Smooth muscle cell (in vitro differentiated cells): ENCODE measurements around the gene NDOR1. TPM values are rescaled to one million over a fixed set of nuclear protein-coding genes. Genes with fewer than 3 reads are reported as not detected.

ENCODE experiments used
- DNase-seq: peaks from one replicate; lab custom pipeline; 2025; ENCODE audit not compliant: unreplicated experiment; lab: John Stamatoyannopoulos, UW
- H2AFZ ChIP-seq: fragments of 200-600 bp; sonication (generic); 2 replicates; pipeline ENCODE4 v1.6.0; 2016; ENCODE audit warnings: antibody characterized with exemption, low read depth, mild to moderate bottlenecking
- H3F3A ChIP-seq: fragments of 200-600 bp; sonication (generic); 2 replicates; pipeline ENCODE4 v1.6.0; 2017; ENCODE audit warnings: antibody characterized with exemption, low read depth
- H3K27ac ChIP-seq: fragments of 200-600 bp; sonication (generic); 2 replicates; pipeline ENCODE4 v1.5.1; 2016; ENCODE audit warnings: low read depth, mild to moderate bottlenecking
- H3K27me3 ChIP-seq: fragments of 200-600 bp; sonication (generic); 2 replicates; pipeline ENCODE4 v1.6.1; 2016; ENCODE audit warnings: low read depth, mild to moderate bottlenecking
- H3K36me3 ChIP-seq: fragments of 200-600 bp; sonication (generic); 2 replicates; pipeline ENCODE4 v1.5.1; 2016; ENCODE audit warnings: low read depth
- H3K4me1 ChIP-seq: fragments of 200-600 bp; sonication (generic); 2 replicates; pipeline ENCODE4 v1.5.1; 2016; ENCODE audit warnings: low read depth
- H3K4me2 ChIP-seq: fragments of 200-600 bp; sonication (generic); 2 replicates; pipeline ENCODE4 v1.6.0; 2016; ENCODE audit warnings: mild to moderate bottlenecking
- H3K4me3 ChIP-seq: fragments of 200-600 bp; sonication (generic); 2 replicates; pipeline ENCODE4 v1.5.1; 2016; ENCODE audit warnings: mild to moderate bottlenecking
- H3K79me2 ChIP-seq: fragments of 200-600 bp; sonication (generic); 2 replicates; pipeline ENCODE4 v1.6.0; 2016; ENCODE audit warnings: low read depth, mild to moderate bottlenecking
- H3K9ac ChIP-seq: fragments of 200-600 bp; sonication (generic); 2 replicates; pipeline ENCODE4 v1.6.0; 2016; ENCODE audit warnings: low read depth
- H3K9me3 ChIP-seq: fragments of 200-600 bp; sonication (generic); replicated peaks from 2 replicates; pipeline ENCODE4 v1.5.1; 2016; ENCODE audit warnings: low read depth
- H4K20me1 ChIP-seq: fragments of 200-600 bp; sonication (generic); 2 replicates; pipeline ENCODE4 v1.6.0; 2016; ENCODE audit warnings: low read depth
- CTCF ChIP-seq: fragments of 200-600 bp; sonication (generic); IDR thresholded peaks from 2 replicates; pipeline ENCODE4 v1.5.1; 2017; ENCODE audit warnings: borderline replicate concordance, mild to moderate bottlenecking, antibody characterized with exemption; ENCODE audit not compliant: insufficient read depth, poor library complexity, severe bottlenecking
- WGBS: methylation state at CpG from one replicate; pipeline ENCODE4 v1.1.7; 2016; ENCODE audit warnings: low lambda C conversion rate; 5-methylcytosine and 5-hydroxymethylcytosine counted together
- microRNA-seq: library from miRNA; unstranded; fragments of <30 nt; microRNA quantifications from one replicate; pipeline ENCODE4, GENCODE V29; 2016; ENCODE audit warnings: borderline number of aligned reads
- polyA plus RNA-seq: library from polyadenylated mRNA; unstranded; fragments of >200 nt; fragmentation: Nextera tagmentation; extraction: Ambion mirVana; gene quantifications from 2 replicates; pipeline ENCODE4 v1.2.1, GENCODE V29; 2016
- small RNA-seq: library from RNA; depleted of rRNA; stranded (forward); fragments of <200 nt; gene quantifications from one replicate; pipeline ENCODE3, GENCODE V24; 2014
- total RNA-seq: library from RNA; depleted of rRNA; stranded (reverse); fragments of >200 nt; gene quantifications from 2 replicates; pipeline ENCODE4 v1.2.3, GENCODE V29; 2014

The NDOR1 gene
- total and polyA plus RNA-seq, 2 experiments from 2014 or later = 6.5 to 7.7 TPM

GRCh38 chr9:137264067-137264466, 58.6 kb downstream of the NDOR1 start:
- H3K27me3 ChIP-seq = no peaks in the 10 kb centered on the region
- no peaks in the 10 kb centered on the region for H3K79me2 ChIP-seq
- no peak overlapping the region for H3K27ac ChIP-seq
- no peaks in the 10 kb centered on the region for H3F3A ChIP-seq
- H2AFZ ChIP-seq = no peak overlapping the region
- no peaks in the 10 kb centered on the region for H3K9me3 ChIP-seq
- no peaks in the 10 kb centered on the region for H3K4me1 ChIP-seq
- no peak overlapping the region for H3K9ac ChIP-seq
- peaks cover 4% of the 10 kb centered on the region for H4K20me1 ChIP-seq
- no peak for DNase-seq
- H3K36me3 ChIP-seq = no peaks in the 10 kb centered on the region
- H3K4me3 ChIP-seq = no peak overlapping the region
- TF ChIP-seq CTCF = no peak
- 99% methylated on average over 22 of the region's 22 CpGs for WGBS
- no peak overlapping the region for H3K4me2 ChIP-seq

- H3K9ac ChIP-seq = no peak overlapping the region
- no peak overlapping the region for H3K4me3 ChIP-seq
- no peaks in the 10 kb centered on the region for H3K4me1 ChIP-seq
- 93% methylated on average over 29 of the region's 29 CpGs for WGBS
- H3K4me2 ChIP-seq = no peak overlapping the region
- no peak for DNase-seq
- H2AFZ ChIP-seq = no peak overlapping the region
- no peaks in the 10 kb centered on the region for H3K27me3 ChIP-seq
- H3F3A ChIP-seq = no peaks in the 10 kb centered on the region
- TF ChIP-seq CTCF = no peak
- H3K9me3 ChIP-seq = no peaks in the 10 kb centered on the region
- no peak overlapping the region for H3K27ac ChIP-seq
- H4K20me1 ChIP-seq = peaks cover under 1% of the 10 kb centered on the region
- no peaks in the 10 kb centered on the region for H3K36me3 ChIP-seq
- H3K79me2 ChIP-seq = no peaks in the 10 kb centered on the region
Observed at GRCh38 chr9:137265496-137266161, 60.1 kb downstream of the NDOR1 start.

GRCh38 chr9:137266162-137266527, 60.6 kb downstream of the NDOR1 start:
- peaks cover 6% of the 10 kb centered on the region for H4K20me1 ChIP-seq
- 98% methylated on average over 15 of the region's 15 CpGs for WGBS
- no peak overlapping the region for H2AFZ ChIP-seq
- no peak overlapping the region for H3K4me2 ChIP-seq
- no peaks in the 10 kb centered on the region for H3K9me3 ChIP-seq
- no peak for DNase-seq
- H3K27me3 ChIP-seq = no peaks in the 10 kb centered on the region
- no peaks in the 10 kb centered on the region for H3K79me2 ChIP-seq
- H3F3A ChIP-seq = no peaks in the 10 kb centered on the region
- TF ChIP-seq CTCF = no peak
- no peaks in the 10 kb centered on the region for H3K4me1 ChIP-seq
- no peaks in the 10 kb centered on the region for H3K36me3 ChIP-seq
- H3K27ac ChIP-seq = no peak overlapping the region
- no peak overlapping the region for H3K4me3 ChIP-seq
- no peak overlapping the region for H3K9ac ChIP-seq

Small RNA genes lying within 50 kb of the gene (microRNA-seq; reads per million reads assigned to microRNA genes)
- not detected for gene MIR3621

Small RNA genes lying within 50 kb of the gene (small RNA-seq; reads per million reads assigned to genes)
- gene MIR3621 = not detected

Other genes starting within 250 kb of the NDOR1 start
Only the 30 nearest of the 31 such genes appear.
- 119 and 145 TPM in 2 replicates for gene PTGDS, start 228.2 kb upstream of the NDOR1 start, total RNA-seq
- gene PTGDS, start 228.2 kb upstream of the NDOR1 start, polyA plus RNA-seq = 597 and 611 TPM in 2 replicates
- 0.67 and 1.1 TPM in 2 replicates for gene LCNL1, start 222.7 kb upstream of the NDOR1 start, total RNA-seq
- 0.85 and 0.89 TPM in 2 replicates for gene LCNL1, start 222.7 kb upstream of the NDOR1 start, polyA plus RNA-seq
- gene PAXX, start 213.3 kb upstream of the NDOR1 start, total RNA-seq = 27.4 and 29.0 TPM in 2 replicates
- 61.4 and 62.0 TPM in 2 replicates for gene PAXX, start 213.3 kb upstream of the NDOR1 start, polyA plus RNA-seq
- gene CLIC3, start 209.1 kb upstream of the NDOR1 start, total RNA-seq = 15.2 and 36.8 TPM in 2 replicates
- 43.9 and 69.9 TPM in 2 replicates for gene CLIC3, start 209.1 kb upstream of the NDOR1 start, polyA plus RNA-seq
- gene ABCA2, start 177.5 kb upstream of the NDOR1 start, total RNA-seq = 15.9 and 23.0 TPM in 2 replicates
- 26.2 and 29.0 TPM in 2 replicates for gene ABCA2, start 177.5 kb upstream of the NDOR1 start, polyA plus RNA-seq
- gene FUT7, start 173.6 kb upstream of the NDOR1 start, total RNA-seq = not detected in 2 replicates
- gene FUT7, start 173.6 kb upstream of the NDOR1 start, polyA plus RNA-seq = 0.51 TPM in 1 of 2 replicates, not detected in the other
- 5.9 and 9.9 TPM in 2 replicates for gene NPDC1, start 159.5 kb upstream of the NDOR1 start, total RNA-seq
- gene NPDC1, start 159.5 kb upstream of the NDOR1 start, polyA plus RNA-seq = 19.3 and 38.8 TPM in 2 replicates
- not detected in 2 replicates for gene ENTPD2, start 151.6 kb upstream of the NDOR1 start, total RNA-seq
- 0.30 and 0.78 TPM in 2 replicates for gene ENTPD2, start 151.6 kb upstream of the NDOR1 start, polyA plus RNA-seq
- gene SAPCD2, start 135.1 kb upstream of the NDOR1 start, total RNA-seq = 1.9 and 2.1 TPM in 2 replicates
- gene SAPCD2, start 135.1 kb upstream of the NDOR1 start, polyA plus RNA-seq = 3.9 and 5.0 TPM in 2 replicates
- 5.8 and 7.2 TPM in 2 replicates for gene UAP1L1, start 128.2 kb upstream of the NDOR1 start, total RNA-seq
- 22.5 and 23.8 TPM in 2 replicates for gene UAP1L1, start 128.2 kb upstream of the NDOR1 start, polyA plus RNA-seq
- gene MAN1B1, start 118.7 kb upstream of the NDOR1 start, total RNA-seq = 62.9 and 70.9 TPM in 2 replicates
- gene MAN1B1, start 118.7 kb upstream of the NDOR1 start, polyA plus RNA-seq = 97.1 and 109 TPM in 2 replicates
- gene DPP7, start 91.0 kb upstream of the NDOR1 start, total RNA-seq = 50.6 and 51.4 TPM in 2 replicates
- 170 and 171 TPM in 2 replicates for gene DPP7, start 91.0 kb upstream of the NDOR1 start, polyA plus RNA-seq
- gene GRIN1, start 66.5 kb upstream of the NDOR1 start, total RNA-seq = not detected in 2 replicates
- gene GRIN1, start 66.5 kb upstream of the NDOR1 start, polyA plus RNA-seq = 0.44 TPM in 1 of 2 replicates, not detected in the other
- gene LRRC26, start 35.6 kb upstream of the NDOR1 start, total RNA-seq = not detected in 2 replicates
- not detected in 2 replicates for gene LRRC26, start 35.6 kb upstream of the NDOR1 start, polyA plus RNA-seq
- gene TMEM210, start 33.6 kb upstream of the NDOR1 start, total RNA-seq = not detected in 2 replicates
- not detected in 2 replicates for gene TMEM210, start 33.6 kb upstream of the NDOR1 start, polyA plus RNA-seq
- gene ANAPC2, start 17.1 kb upstream of the NDOR1 start, total RNA-seq = 12.6 and 16.3 TPM in 2 replicates
- 6.6 and 17.6 TPM in 2 replicates for gene ANAPC2, start 17.1 kb upstream of the NDOR1 start, polyA plus RNA-seq
- 32.7 and 69.5 TPM in 2 replicates for gene SSNA1, start 17.0 kb upstream of the NDOR1 start, total RNA-seq
- 84.9 and 94.1 TPM in 2 replicates for gene SSNA1, start 17.0 kb upstream of the NDOR1 start, polyA plus RNA-seq
- gene TPRN, start 5.0 kb upstream of the NDOR1 start, total RNA-seq = 4.0 and 6.9 TPM in 2 replicates
- 15.0 and 19.0 TPM in 2 replicates for gene TPRN, start 5.0 kb upstream of the NDOR1 start, polyA plus RNA-seq
- 30.2 and 31.0 TPM in 2 replicates for gene TMEM203, start 52 bp upstream of the NDOR1 start, total RNA-seq
- 53.0 and 55.1 TPM in 2 replicates for gene TMEM203, start 52 bp upstream of the NDOR1 start, polyA plus RNA-seq
- gene RNF208, start 16.5 kb downstream of the NDOR1 start, total RNA-seq = 0.36 and 0.49 TPM in 2 replicates
- gene RNF208, start 16.5 kb downstream of the NDOR1 start, polyA plus RNA-seq = 1.4 and 1.9 TPM in 2 replicates
- gene CYSRT1, start 19.5 kb downstream of the NDOR1 start, total RNA-seq = 2.2 and 2.3 TPM in 2 replicates
- gene CYSRT1, start 19.5 kb downstream of the NDOR1 start, polyA plus RNA-seq = 1.3 and 2.4 TPM in 2 replicates
- not detected in 2 replicates for gene RNF224, start 21.8 kb downstream of the NDOR1 start, total RNA-seq
- gene RNF224, start 21.8 kb downstream of the NDOR1 start, polyA plus RNA-seq = not detected in 2 replicates
- gene SLC34A3, start 25.2 kb downstream of the NDOR1 start, total RNA-seq = not detected in 2 replicates
- gene SLC34A3, start 25.2 kb downstream of the NDOR1 start, polyA plus RNA-seq = not detected in 2 replicates
- gene TUBB4B, start 35.6 kb downstream of the NDOR1 start, total RNA-seq = 154 and 164 TPM in 2 replicates
- 317 and 331 TPM in 2 replicates for gene TUBB4B, start 35.6 kb downstream of the NDOR1 start, polyA plus RNA-seq
- not detected in 2 replicates for gene STPG3, start 45.6 kb downstream of the NDOR1 start, total RNA-seq
- gene STPG3, start 45.6 kb downstream of the NDOR1 start, polyA plus RNA-seq = not detected in 2 replicates
- 23.3 and 31.8 TPM in 2 replicates for gene NELFB, start 49.6 kb downstream of the NDOR1 start, total RNA-seq
- gene NELFB, start 49.6 kb downstream of the NDOR1 start, polyA plus RNA-seq = 60.9 and 66.6 TPM in 2 replicates
- 4.6 and 6.3 TPM in 2 replicates for gene TOR4A, start 72.0 kb downstream of the NDOR1 start, total RNA-seq
- 5.5 and 10.7 TPM in 2 replicates for gene TOR4A, start 72.0 kb downstream of the NDOR1 start, polyA plus RNA-seq
- 2.0 and 3.7 TPM in 2 replicates for gene NRARP, start 96.6 kb downstream of the NDOR1 start, total RNA-seq
- gene NRARP, start 96.6 kb downstream of the NDOR1 start, polyA plus RNA-seq = 1.7 and 3.0 TPM in 2 replicates
- 3.1 and 10.4 TPM in 2 replicates for gene EXD3, start 217.5 kb downstream of the NDOR1 start, total RNA-seq
- 12.5 and 15.7 TPM in 2 replicates for gene EXD3, start 217.5 kb downstream of the NDOR1 start, polyA plus RNA-seq
- 0.09 and 0.90 TPM in 2 replicates for gene NOXA1, start 217.7 kb downstream of the NDOR1 start, total RNA-seq
- gene NOXA1, start 217.7 kb downstream of the NDOR1 start, polyA plus RNA-seq = 0.81 and 3.8 TPM in 2 replicates